HEK293 (cell line): ENCODE results near the gene FOXF1.

ENCODE experiments used
- CTCF ChIP-seq: fragments of 450-650 bp; formaldehyde crosslinking; IDR thresholded peaks from 2 replicates; pipeline ENCODE4 v1.5.1; 2016; ENCODE audit warnings: missing biosample characterization, missing genetic modification characterization
- ZNF830 ChIP-seq: fragments of 450-650 bp; IDR thresholded peaks from 2 replicates; pipeline ENCODE4 v1.5.0; 2018; ENCODE audit warnings: missing biosample characterization, missing genetic modification characterization, low read depth, mild to moderate bottlenecking, moderate library complexity

GRCh38 chr16:86462334-86463084 lies 47.8 kb upstream of the FOXF1 start:
- no peak for TF ChIP-seq CTCF
- no peak for TF ChIP-seq ZNF830 (tag by site-specific recombination)
